Ovary (tissue), 9 donors: ENCODE data around the gene ZNF672. TPM values are rescaled to one million over a fixed set of nuclear protein-coding genes. Genes with fewer than 3 reads are reported as not detected.
A peak's percentile ranks its signal among the peaks of the same experiment; 100 is the strongest.
"Not testable (repeated sequence)": the region's sequence is repeated elsewhere in the genome, so short reads cannot be mapped to it uniquely, and the experiment has no call there.

Experiments used
- DNase-seq, 5 donors: peaks; one replicate each; pipeline ENCODE4 v3.0.0-alpha.2; 2019 to 2020
- H3K27ac ChIP-seq, 2 donors: fragments of 200-600 bp; one replicate each; pipeline versions ENCODE4 v1.5.1 to v1.8.0; 2019 to 2022
- H3K27me3 ChIP-seq: fragments of 200-600 bp; one replicate; pipeline ENCODE4 v1.8.0; 2022
- H3K36me3 ChIP-seq: fragments of 200-600 bp; sonication (generic); one replicate; pipeline ENCODE4 v1.5.1; 2019
- H3K4me1 ChIP-seq: one replicate; pipeline ENCODE4 v1.8.1; 2013; ENCODE audit warnings: mild to moderate bottlenecking, moderate library complexity; ENCODE audit not compliant: insufficient read depth
- H3K4me3 ChIP-seq: fragments of 200-600 bp; sonication (generic); one replicate; pipeline ENCODE4 v1.5.1; 2017
- H3K9me3 ChIP-seq, 2 donors: fragments of 200-600 bp in 1 of 2; sonication (generic) in 1 of 2; one replicate each; pipeline versions ENCODE4 v1.5.1 to v1.8.1; 2013 to 2019; ENCODE audit warnings: mild to moderate bottlenecking in 1 of 2, moderate library complexity in 1 of 2
- CTCF ChIP-seq, 3 donors: fragments of 450-650 bp in 2 of 3; fragments of 200-600 bp in 1 of 3; IDR thresholded peaks; one replicate each; pipeline versions ENCODE4 v1.5.1 to v1.8.0; 2016 to 2022; ENCODE audit warnings: antibody characterized with exemption in 3 of 3, mild to moderate bottlenecking in 1 of 3
- EP300 ChIP-seq: sonication (generic); formaldehyde crosslinking; IDR thresholded peaks from one replicate; pipeline ENCODE4 v1.6.1; 2017; ENCODE audit warnings: antibody characterized with exemption
- POLR2A ChIP-seq: fragments of 450-650 bp; IDR thresholded peaks from one replicate; pipeline ENCODE4 v1.6.1; 2017; ENCODE audit warnings: antibody characterized with exemption, mild to moderate bottlenecking, moderate library complexity
- WGBS, 3 donors: extraction: QIAGEN DNeasy Blood & Tissue Kit in 1 of 3; methylation state at CpG; one replicate each; pipeline versions ENCODE4 v1.1.5 to v1.1.7; 2013 to 2017; 5-methylcytosine and 5-hydroxymethylcytosine counted together
- intact Hi-C, 4 donors: fragments of 100-400 bp; cut with DNase I; formaldehyde crosslinking; loops; one replicate each; pipeline versions ENCODE4 v1.11.0 to v1.15.1; 2022 to 2023
- polyA plus RNA-seq, 2 donors: library from polyadenylated mRNA; stranded (reverse); fragments of 200-250 nt in 1 of 2; fragments of 350-450 nt in 1 of 2; fragmentation: Illumina TruSeq in 1 of 2; extraction: RNeasy Lipid Tissue Mini Kit (QIAGEN cat#74804) in 1 of 2; gene quantifications; one replicate each; pipeline ENCODE4 v1.2.3, GENCODE V29; 2013 to 2014
- total RNA-seq, 7 donors: library from RNA; depleted of rRNA in 2 of 7; stranded (reverse); fragments of >200 nt in 2 of 7; fragmentation: NEBNext Ultra II Directional in 3 of 7; extraction: Animal tissue kit (Norgen Biotek cat#: 25700) in 3 of 7; gene quantifications; one replicate each; pipeline versions ENCODE4 v1.1.0 to v1.2.4, GENCODE V29; 2016 to 2023
- donor health status: DM: no; HTN: no; CAD: no; lungs with moderate emphysema.
- donor health status: DM: no; HTN: no; CAD: no.
- donor health status: Bipolar disorder and iron deficiency.
- donor health status: DM: yes; HTN: yes; CAD: no.
- donor health status: DM: no; HTN: no; CAD: no.
- donor health status: DM: yes; HTN: yes; CAD: no.

The ZNF672 gene
- total and polyA plus RNA-seq, 9 donors = 7.3 to 29.5 (median 20.9) TPM

GRCh38 chr1:248825909-248826760 is 11.9 kb upstream of the ZNF672 start, which contains the start of gene SH3BP5L:
Gene SH3BP5L, minus strand, starts transcription at chr1:248825915. Its CDS starts 980 bp downstream, at chr1:248824935.
- H3K27ac ChIP-seq = peak within 1 kb of the TSS; percentile 85
- TF ChIP-seq POLR2A (peak; percentile 92), CTCF (IDR thresholded peaks at IDR 0.05) (peak; percentile 21 to 58 (median 45)), EP300 (no peak)
- peak; percentile 91 to 94 (median 93) for DNase-seq
- intact Hi-C loops = no loop called here
- peaks cover 23% of the 10 kb centered on the region for H3K4me1 ChIP-seq
- no peaks in the 10 kb centered on the region for H3K9me3 ChIP-seq
- no peaks in the 10 kb centered on the region for H3K27me3 ChIP-seq
- no peaks in the 10 kb centered on the region for H3K36me3 ChIP-seq
- WGBS, 3 donors = 0% methylated on average over 56 of the region's 56 CpGs
- peak within 1 kb of the TSS; percentile 85 for H3K4me3 ChIP-seq

- WGBS, 3 donors = 43 to 62% (median 52%) methylated on average over 3 of the region's 3 CpGs
- Histone ChIP-seq H3K27ac (no peak overlapping the region), H3K4me1 (peaks cover 11% of the 10 kb centered on the region), H3K36me3 (no peaks in the 10 kb centered on the region), H3K4me3 (no peak overlapping the region), H3K27me3 (no peaks in the 10 kb centered on the region), H3K9me3 (no peaks in the 10 kb centered on the region)
- intact Hi-C loops = no loop called here
- TF ChIP-seq EP300 (no peak), CTCF (IDR thresholded peaks at IDR 0.05) (no peak), POLR2A (no peak)
- DNase-seq = no peak
Measured at GRCh38 chr1:248828845-248829244, 9.2 kb upstream of the ZNF672 start.

GRCh38 chr1:248830718-248831017 is 7.4 kb upstream of the ZNF672 start:
- H3K4me3 ChIP-seq, H3K27me3 ChIP-seq, DNase-seq, intact Hi-C loops, H3K9me3 ChIP-seq, H3K4me1 ChIP-seq, H3K36me3 ChIP-seq, H3K27ac ChIP-seq: not testable (repeated sequence)
- 60 to 69% (median 68%) methylated on average over 3 of the region's 3 CpGs for WGBS, 3 donors

- no peak overlapping the region for H3K4me3 ChIP-seq
- H3K27ac ChIP-seq = no peak overlapping the region
- intact Hi-C loops = no loop called here
- no peaks in the 10 kb centered on the region for H3K9me3 ChIP-seq
- TF ChIP-seq CTCF (IDR thresholded peaks at IDR 0.05) = no peak
- TF ChIP-seq EP300 = no peak
- no peak for TF ChIP-seq POLR2A
- no peaks in the 10 kb centered on the region for H3K36me3 ChIP-seq
- H3K27me3 ChIP-seq = no peaks in the 10 kb centered on the region
- WGBS, 3 donors = 80 to 87% (median 85%) methylated on average over 1 of the region's 1 CpG
- no peak for DNase-seq
- no peaks in the 10 kb centered on the region for H3K4me1 ChIP-seq
Measured at GRCh38 chr1:248831842-248832241, 6.2 kb upstream of the ZNF672 start.

GRCh38 chr1:248834343-248834940 is 3.6 kb upstream of the ZNF672 start:
- H3K9me3 ChIP-seq = no peaks in the 10 kb centered on the region
- H3K27ac ChIP-seq = no peak overlapping the region
- H3K4me3 ChIP-seq = no peak overlapping the region

More at GRCh38 chr1:248834343-248834940, 3.6 kb upstream of the ZNF672 start:
- no peaks in the 10 kb centered on the region for H3K36me3 ChIP-seq
- no peak for TF ChIP-seq POLR2A
- no peak for TF ChIP-seq CTCF (IDR thresholded peaks at IDR 0.05)
- intact Hi-C loops = no loop called here
- no peak for DNase-seq
- WGBS, 3 donors = 54 to 68% (median 62%) methylated on average over 7 of the region's 7 CpGs
- H3K27me3 ChIP-seq = no peaks in the 10 kb centered on the region
- H3K4me1 ChIP-seq = no peaks in the 10 kb centered on the region
